HG03108 (cell line): ENCODE results near the gene OBP2B.
"Not testable (repeated sequence)": the region's sequence is repeated elsewhere in the genome, so short reads cannot be mapped to it uniquely, and the experiment has no call there.

Experiments used
- ATAC-seq: cut with Tn5 transposase; IDR thresholded peaks from one replicate; pipeline ENCODE4 v1.9.1; 2021; ENCODE audit warnings: moderate library complexity; ENCODE audit not compliant: unreplicated experiment

Gene OBP2B, protein sequence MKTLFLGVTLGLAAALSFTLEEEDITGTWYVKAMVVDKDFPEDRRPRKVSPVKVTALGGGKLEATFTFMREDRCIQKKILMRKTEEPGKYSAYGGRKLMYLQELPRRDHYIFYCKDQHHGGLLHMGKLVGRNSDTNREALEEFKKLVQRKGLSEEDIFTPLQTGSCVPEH

DNA sequence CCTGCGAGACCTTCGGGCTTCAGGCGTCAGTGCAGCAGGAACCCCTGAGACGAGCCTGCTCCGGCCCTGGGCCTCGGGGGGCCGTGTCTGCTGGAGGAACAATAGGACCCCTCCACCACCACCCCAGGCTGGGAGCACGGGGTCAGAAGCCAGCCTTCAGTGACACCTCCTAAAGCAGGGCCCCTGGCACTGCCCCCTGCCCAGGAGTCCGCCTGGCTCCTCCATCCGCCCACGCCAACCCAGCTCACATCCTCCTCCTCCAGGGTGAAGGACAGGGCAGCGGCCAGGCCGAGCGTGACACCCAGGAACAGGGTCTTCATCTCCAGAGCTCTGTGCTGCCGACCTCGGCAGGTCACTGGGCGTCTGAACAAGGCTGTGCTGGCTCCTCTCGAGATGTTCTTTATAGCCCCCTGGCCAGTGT, at the start of gene OBP2B:
OBP2B (minus strand) TSS at position 371 of the 421 bp plus-strand sequence; CDS start at position 320, 51 bp downstream.
- not testable (repeated sequence) for ATAC-seq

DNA sequence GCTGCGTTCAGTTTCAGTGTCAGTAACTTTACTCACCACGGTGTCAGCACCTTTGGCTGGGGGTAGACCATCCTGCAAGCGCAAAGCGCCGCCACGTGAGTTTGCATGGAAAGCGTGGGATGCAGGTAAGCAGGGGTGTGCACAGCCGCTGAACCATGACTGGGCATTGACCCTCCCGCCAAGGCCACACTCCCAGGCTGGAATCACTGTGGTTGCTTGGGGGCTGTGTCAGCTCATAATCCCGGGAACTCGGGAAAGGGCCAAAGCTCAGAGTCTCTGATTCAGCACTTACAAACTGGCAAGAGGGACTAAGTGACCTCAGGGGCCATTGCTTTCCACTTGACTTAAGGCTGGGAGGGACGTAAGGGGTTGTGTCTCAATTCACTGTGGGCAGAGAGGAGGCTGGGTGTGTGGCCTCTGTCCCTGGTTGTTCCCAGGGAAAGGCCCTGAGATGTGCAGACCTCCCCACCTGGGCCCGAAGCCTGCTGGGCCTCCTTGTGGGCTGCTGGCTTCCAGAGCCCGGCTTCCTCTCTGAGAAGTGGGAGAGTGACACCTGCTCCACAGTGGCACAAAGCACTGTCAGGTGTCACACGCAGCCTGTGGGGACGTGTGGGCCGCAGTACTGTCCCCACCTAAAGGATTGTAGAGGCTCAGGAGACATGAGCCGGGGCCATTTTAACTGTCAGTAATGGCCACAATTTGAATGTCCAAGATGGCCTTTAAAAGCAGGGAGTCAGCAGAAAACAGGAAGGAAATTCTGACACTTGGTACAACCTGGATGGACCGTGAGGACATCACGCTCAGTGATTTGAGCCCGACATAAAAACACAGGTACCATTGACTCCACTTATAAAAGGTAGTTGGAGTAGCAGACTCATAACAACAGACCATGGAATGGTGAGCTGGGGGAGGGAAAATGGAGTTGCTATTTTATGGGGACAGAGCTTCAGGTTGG, 49.3 kb upstream of the OBP2B start:
- no peak for ATAC-seq

DNA sequence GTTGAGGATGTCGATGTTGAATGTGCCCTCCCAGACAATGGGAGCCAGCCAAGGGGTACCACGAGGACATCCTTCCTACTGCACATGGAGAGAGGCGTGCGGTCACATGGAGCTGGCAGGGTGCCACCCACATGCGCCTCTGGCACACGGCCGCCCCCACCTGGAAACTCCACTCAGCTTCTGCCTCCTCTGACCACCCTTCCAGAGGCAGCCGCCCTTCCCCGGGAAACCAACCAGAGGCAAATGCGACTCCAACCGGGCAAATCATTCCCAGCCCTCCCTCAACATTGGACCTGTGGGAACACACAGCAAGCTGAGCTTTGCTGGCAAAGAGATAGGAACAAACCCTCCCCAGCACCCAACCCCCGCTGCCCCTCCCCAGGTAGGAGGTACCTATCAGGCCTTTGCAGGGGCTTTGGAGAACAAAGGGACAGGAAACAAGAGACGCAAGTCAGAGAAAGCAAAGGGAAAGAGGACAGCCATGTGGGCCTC, 48.5 kb upstream of the OBP2B start:
- no peak for ATAC-seq

DNA sequence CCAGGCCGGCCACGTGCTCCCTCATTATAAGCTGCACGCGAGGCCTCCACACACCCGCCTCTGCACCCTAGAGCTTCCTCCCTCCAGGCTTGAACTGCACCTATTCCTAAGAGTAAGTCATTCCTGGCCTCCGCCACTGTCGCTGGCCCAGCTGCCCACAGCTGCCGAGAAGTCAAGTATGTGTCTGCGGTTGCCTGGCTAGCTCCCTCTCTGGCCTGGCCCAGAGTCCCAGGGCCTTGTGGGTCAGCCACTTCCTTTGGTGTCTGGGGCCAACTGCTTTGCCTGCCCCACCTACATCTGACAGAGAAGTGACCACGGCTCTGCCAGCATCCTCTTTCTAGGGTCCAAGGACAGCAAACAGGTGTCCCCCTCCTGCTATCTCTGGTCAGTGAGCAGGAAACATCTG, 47.6 kb upstream of the OBP2B start:
- no peak for ATAC-seq

DNA sequence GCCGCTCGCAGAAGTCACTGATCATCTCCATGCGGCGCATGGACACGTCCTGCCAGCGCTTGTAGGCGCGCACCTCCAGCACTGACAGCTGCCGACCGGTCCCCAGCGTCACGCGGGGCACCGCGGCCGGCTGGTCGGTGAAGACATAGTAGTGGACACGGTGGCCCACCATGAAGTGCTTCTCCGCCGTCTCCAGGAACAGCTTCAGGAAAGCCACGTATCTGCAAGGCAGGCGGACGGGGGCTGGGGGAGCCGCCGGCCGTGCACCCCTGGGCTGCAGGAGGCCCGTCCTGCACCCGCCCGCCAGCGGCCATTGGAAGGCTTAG, 47.0 kb upstream of the OBP2B start:
- ATAC-seq = no peak

DNA sequence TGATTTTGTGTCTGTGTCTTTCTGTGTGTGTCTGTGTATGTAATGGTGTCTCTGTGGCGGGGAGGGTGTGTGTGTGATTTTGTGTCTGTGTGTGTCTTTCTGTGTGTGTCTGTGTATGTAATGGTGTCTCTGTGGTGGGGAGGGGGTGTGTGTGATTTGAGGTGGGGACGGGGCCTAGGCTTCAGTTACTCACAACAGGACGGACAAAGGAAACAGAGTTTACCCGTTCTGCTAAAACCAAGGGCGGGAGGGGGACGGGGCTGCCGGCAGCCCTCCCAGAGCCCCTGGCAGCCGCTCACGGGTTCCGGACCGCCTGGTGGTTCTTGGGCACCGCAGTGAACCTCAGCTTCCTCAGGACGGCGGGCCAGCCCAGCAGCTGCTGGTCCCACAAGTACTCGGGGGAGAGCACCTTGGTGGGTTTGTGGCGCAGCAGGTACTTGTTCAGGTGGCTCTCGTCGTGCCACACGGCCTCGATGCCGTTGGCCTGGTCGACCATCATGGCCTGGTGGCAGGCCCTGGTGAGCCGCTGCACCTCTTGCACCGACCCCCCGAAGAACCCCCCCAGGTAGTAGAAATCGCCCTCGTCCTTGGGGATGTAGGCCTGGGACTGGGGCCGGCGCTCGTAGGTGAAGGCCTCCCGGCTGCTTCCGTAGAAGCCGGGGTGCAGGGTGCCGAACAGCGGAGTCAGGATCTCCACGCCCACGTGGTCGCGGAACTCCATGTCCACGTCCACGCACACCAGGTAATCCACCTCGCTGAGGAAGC, 46.5 kb upstream of the OBP2B start:
- ATAC-seq = no peak

DNA sequence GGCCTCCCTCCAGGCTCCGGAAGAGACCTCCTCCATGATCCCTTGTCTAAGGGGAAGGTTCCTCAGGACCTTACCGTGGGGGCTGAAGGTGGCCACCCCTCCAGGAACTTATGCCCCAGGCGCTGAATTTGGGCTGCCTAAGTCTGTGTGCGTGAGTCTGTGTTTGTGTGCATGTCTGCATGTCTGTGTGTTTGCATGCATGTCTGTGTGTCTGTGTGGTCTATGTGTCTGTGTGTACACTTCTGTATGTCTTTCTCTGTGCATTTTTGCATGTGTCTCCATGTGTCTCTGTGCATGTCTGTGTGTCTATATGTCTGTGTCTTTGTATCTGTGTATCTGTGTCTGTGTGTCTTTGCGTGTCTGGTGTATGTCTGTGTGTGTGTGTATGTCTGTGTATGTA, 45.4 kb upstream of the OBP2B start:
- ATAC-seq = no peak

DNA sequence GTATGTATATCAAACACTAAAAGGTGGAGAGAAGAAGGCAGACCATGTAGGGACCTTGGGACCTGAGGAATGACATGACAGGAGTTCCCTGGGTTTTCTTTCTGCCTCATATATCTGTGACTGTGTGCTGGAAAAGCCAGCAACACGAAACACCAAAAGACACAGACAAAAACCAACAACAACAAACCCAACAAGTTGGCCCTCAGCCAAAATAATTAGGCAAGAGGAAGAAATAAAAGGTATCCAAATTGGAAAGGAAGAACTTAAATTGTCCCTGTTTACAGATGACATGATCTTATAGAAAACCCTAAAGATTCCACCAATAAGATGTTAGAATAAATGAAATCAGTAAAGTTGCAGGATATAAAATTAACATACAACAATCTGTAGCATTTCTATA, 44.2 kb upstream of the OBP2B start:
- ATAC-seq = no peak

DNA sequence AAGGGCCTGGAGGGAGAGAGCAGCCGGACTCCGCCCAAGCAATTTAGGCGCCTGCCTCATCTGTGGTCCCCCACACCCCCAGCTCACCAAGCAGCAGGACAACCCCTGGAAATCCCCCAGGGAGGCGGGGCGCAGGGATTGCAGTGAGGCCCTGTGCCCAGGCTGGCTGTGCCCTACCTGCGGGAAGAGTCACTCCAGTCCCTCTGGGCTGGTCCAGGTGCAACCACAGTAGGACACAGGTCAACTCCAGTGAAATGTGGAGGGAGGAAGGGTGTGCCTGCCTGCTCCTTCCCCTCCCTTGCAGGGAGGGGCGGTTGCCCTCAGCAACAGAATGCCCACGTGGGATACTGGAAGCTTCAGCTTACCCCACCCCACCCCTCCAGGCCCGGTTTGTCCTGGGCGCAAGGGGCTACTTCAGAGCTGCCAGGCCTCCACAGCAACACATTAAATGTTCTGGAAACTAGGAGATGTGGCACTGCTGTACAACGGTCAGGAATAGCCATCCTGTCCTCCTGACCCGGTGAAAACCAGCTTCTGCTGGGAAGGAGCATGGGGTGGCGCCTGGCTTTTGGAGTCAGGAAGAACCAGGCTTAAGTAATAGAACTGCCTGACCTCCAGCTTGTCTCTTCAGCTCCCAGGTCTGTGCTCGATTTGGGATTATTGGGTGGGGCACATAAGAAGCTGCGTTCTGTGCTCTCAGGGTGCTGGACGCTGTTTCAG, 43.4 kb upstream of the OBP2B start:
- no peak for ATAC-seq

DNA sequence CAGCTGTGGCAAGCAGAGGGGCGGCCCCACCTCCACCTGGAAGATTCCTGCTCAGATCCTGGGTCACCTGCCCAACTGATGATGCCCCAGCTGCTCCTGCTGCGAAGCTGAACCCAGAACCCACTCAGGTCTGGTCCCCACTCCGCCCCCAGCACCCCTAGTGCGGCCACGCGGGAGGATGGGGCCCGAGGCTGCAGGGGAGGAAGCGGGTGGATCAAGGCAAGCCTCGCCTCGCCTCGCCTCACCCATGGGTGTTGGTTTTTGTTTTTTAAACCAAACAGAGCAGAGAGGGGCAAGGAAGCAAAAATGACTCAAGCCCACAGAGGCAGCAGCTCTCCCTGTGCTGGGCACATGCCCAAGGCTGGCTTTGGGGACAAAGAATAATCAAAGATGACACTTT, 42.7 kb upstream of the OBP2B start:
- ATAC-seq = no peak

DNA sequence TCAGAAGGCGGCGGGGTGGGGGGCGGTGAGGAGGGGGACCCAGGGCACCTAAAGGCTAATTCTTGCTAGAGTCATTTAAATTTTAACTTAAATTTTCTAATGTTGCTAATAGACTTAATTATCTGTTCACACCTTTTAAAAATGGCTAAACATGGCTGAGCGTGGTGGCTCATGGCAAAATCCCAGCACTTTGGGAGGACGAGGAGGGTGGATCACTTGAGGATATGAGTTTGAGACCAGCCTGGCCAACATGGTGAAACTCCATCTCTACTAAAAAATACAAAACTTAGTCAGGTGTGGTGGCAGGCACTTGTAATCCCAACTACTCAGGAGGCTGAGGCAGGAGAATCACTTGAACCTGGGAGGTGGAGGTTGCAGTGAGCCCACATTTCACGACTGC, 42.2 kb upstream of the OBP2B start:
- not testable (repeated sequence) for ATAC-seq

DNA sequence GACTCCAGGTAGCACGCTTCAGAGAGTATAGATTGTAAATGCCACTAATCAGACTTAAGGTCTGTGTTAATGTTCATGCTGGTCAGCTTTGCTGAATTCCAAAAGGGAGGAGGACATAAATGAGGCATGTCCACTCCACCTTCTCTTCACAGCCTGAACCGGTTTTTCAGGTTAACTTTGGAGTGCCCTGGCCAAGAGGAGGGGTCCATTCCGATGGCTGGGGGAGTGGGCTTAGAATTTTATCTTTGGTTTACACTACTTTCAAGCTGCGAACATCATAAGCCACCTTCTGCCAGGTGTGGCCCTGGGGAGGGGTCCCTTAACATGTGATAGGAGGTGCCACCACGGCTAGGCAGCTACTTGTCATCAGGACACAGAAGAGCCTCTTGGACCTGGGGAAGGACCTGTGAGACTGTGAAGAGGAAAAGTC, 41.7 kb upstream of the OBP2B start:
- no peak for ATAC-seq

DNA sequence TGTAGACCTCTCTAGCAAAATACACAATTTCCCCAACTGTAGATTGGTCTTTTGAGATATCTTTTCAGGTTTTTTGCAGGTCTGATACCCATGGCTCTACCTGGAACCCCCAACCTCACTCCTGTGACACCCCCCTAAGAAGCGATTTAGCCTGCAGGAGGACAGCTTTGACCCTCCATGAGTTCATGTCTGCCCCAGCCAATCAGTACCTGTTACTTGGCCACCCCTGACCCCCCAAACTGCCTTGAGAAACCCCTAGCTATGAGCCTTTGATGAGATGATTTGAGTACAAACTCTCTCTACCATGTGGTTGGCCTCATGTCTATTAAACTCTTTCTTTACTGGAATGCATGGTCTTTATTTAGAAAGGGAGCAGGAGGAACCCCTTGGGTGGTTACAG, 40.3 kb upstream of the OBP2B start:
- ATAC-seq = no peak

DNA sequence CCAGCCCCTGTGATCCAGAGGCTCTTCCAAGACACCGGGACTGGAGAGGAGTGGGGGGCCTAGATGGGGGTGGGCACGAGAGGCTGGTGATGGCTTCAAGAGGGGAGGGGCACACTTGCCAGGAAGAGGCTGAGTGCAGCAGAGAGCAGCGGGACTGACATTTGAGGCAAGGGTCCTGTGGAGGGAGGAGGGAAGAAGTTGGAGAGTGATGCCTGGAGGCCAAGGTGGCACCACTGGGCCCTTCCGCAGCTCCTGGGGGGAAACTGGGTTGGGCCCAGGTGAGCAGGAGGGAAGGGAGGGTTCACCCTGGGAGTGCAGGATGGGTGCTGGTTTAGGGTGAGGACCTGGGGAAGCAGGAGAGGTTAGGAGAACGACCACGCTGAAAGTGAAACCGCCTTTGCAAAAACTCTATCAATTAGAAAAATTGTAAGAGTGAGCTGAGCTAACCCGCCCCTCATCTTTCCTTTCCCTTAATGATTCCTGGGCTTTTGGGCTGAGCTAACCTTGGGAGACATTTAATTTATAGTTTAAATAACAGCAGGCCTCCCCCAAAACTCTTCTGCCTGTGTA, 39.8 kb upstream of the OBP2B start:
- no peak for ATAC-seq

DNA sequence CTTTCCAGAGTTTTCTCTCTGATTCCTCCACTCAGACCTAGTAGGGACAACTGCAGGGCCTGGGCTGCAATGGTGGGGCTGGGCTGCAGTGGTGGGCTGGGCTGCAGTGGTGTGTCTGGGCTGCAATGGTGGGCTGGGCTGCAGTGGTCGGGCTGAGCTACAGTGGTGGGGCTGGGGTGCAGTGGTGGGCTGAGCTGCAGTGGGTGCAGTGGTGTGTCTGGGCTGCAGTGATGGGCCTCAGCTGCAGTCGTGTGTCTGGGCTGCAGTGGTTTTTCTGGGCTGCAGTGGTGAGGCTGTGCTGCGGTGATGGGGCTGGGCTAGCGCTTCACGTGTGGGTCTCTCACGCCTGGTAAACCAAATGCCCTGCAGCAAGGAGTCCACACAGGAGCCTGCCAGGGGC, 38.6 kb upstream of the OBP2B start:
- no peak for ATAC-seq

DNA sequence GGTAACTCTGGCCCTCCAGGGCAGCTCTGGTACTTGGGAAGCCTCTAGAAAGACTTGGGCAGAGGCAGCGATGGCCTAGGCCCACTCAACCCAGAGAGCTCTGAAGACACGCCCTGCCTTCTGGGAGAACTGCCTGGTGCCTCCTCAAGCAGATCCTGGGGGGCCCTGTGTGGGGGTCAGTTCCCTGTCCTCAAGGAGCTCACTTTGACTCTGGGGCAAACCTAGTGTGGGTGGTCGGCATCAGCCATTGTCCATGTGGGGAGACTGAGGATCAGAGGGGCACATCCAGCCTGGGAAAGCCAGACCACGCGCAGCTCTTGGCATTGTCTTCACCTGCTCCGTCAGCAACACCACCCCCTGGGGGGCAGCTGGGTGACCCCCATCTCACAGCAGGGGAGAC, 37.9 kb upstream of the OBP2B start:
- no peak for ATAC-seq

DNA sequence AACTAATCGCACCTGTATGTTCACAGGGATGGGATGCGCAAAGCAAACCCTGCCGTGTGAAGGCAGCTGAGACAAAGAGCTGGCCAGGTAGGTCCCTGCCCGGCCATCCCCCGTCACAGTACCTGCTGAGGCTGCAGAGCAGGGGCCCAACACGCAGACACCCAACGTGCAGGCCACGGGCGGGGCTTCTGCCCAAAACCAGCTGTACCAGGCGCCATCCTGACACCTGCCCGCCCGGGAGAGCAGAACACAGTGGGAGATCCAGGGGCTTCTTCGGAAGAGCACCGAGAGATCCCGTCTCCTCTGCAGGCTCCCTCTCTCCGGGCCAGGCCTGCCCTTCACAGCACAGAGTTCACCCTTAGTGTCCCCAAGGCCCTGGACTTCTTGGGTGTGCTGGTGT, 37.5 kb upstream of the OBP2B start:
- ATAC-seq = no peak

DNA sequence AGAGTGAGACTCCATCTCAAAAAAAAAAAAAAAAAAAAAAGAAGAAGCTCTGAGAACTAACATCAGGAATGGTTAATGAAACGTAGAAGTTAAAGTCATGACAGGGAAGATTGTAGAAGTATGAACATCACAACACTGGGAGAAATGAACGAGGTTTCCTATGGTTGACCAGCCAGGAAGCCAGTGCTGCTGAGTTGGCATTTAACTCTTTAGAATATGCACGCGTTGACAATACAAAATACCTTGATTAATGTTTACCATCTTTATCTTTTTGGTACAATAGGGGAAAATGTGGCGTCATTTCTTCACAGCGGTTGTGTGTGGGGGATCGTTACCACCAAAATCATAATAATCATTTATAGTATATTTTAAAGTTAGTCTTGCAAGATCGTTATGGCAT, 33.9 kb upstream of the OBP2B start:
- no peak for ATAC-seq

DNA sequence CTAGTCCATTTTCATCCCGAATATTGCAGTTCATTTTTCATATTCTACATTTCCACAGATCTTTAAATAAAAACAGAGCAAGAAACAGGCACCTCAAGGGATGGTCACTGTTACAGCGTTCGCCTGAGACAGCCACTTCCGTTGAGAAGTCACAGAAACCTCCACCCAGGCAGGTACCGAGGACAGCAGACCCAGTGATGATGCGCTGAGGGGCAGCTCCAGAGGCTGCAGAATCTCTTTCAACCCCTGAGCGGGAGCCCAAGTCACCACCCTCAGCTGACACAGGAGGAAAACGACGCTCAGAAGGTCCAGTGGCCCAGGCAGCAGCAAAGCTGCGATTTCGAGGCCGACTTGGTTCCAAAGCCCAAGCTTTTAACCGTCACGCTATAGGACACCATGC, 33.2 kb upstream of the OBP2B start:
- no peak for ATAC-seq

DNA sequence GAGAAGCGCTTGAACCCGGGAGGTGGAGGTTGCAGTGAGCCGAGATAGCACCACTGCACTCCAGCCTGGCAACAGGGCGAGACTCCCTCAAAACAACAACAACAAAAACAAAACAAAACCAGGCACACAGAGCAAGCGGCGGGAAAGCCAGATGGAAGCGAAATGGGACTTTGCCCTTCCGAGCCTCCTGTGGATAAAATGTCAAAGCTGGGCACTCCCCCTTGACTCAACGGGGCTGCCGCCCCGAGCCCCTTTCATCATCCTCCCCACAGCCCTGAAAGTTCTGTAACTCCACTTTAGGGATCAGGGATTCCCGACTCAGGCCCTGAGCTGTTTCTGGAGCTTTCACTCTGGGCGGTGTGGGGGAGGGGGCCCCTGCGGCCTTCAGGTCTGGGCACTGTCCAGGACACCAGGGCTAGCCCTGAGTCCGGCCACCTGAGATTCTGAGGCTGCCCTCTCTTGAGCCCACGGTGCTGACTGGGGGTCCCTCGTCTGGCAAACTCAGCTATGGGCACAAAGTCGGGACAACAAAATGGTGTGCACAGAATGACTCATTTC, 30.6 kb upstream of the OBP2B start:
- ATAC-seq = no peak
